Measurements from ENCODE around the gene GRK4.

Gene GRK4

GRCh38 chr4:3070709-3071500 lies 107.5 kb downstream of the GRK4 start:
- no peak overlapping the region for H3K4me3 ChIP-seq (ENCODE audit: low read depth, low read length)
- no peak for DNase-seq (ENCODE audit: low read depth, low spot score)
- TF ChIP-seq, protein P1, sequence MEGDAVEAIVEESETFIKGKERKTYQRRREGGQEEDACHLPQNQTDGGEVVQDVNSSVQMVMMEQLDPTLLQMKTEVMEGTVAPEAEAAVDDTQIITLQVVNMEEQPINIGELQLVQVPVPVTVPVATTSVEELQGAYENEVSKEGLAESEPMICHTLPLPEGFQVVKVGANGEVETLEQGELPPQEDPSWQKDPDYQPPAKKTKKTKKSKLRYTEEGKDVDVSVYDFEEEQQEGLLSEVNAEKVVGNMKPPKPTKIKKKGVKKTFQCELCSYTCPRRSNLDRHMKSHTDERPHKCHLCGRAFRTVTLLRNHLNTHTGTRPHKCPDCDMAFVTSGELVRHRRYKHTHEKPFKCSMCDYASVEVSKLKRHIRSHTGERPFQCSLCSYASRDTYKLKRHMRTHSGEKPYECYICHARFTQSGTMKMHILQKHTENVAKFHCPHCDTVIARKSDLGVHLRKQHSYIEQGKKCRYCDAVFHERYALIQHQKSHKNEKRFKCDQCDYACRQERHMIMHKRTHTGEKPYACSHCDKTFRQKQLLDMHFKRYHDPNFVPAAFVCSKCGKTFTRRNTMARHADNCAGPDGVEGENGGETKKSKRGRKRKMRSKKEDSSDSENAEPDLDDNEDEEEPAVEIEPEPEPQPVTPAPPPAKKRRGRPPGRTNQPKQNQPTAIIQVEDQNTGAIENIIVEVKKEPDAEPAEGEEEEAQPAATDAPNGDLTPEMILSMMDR (IDR thresholded peaks at IDR 0.05; ENCODE audit: insufficient read depth, low read length, missing control alignments), result no peak
- ChIA-PET POLR2A (interaction anchor here (0.6 kb wide), 1 partner anchor 533 kb away, joined by 3 read pairs; no protein-coding TSS in a partner anchor), CTCF (interaction anchor here (0.8 to 1.2 kb wide), 4 partner anchors 17 to 93 kb away, joined by 3 to 5 read pairs (median 3); no protein-coding TSS in a partner anchor)

DNA sequence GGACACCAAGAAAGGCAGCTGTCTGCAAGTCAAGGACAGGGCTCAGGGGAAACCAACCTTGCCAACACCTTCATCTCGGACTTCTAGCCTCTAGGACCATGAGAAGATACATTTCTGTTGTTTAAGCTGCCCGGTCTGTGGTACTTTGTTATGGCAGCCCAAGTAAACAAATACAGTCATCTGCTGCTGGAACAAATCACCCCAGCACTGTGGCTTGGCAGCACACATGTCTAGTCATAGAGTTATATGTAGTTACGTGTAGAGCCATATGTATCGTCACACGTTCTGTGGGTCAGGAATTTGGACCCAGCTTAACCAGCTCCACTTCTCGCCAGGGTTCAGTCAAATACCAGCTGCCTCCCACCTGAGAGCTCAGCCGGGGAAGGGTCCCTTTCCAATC lies 108.4 kb downstream of the GRK4 start:
- POLR2A ChIA-PET, result no interaction called here
- CTCF ChIA-PET, result interaction anchor here (1.1 to 1.2 kb wide), 3 partner anchors 25 to 94 kb away, joined by 3 to 5 read pairs (median 3); no protein-coding TSS in a partner anchor
- no peak overlapping the region for H3K4me3 ChIP-seq (ENCODE audit: low read depth, low read length)
- no peak for DNase-seq (ENCODE audit: low read depth, low spot score)
- TF ChIP-seq, protein P1 (IDR thresholded peaks at IDR 0.05; ENCODE audit: insufficient read depth, low read length, missing control alignments), result no peak

- ChIA-PET POLR2A (interaction anchor here (1.0 kb wide), 1 partner anchor 32 kb away, joined by 3 read pairs; no protein-coding TSS in a partner anchor), CTCF (no interaction called here)
- DNase-seq (ENCODE audit: low read depth, low spot score), result no peak
- TF ChIP-seq, protein P1 (IDR thresholded peaks at IDR 0.05; ENCODE audit: insufficient read depth, low read length, missing control alignments), result peak; percentile 3
- H3K4me3 ChIP-seq (ENCODE audit: low read depth, low read length), result peak overlapping the region; percentile 67
These were observed 110.0 kb downstream of the GRK4 start for GRCh38 chr4:3073158-3074077.

DNA sequence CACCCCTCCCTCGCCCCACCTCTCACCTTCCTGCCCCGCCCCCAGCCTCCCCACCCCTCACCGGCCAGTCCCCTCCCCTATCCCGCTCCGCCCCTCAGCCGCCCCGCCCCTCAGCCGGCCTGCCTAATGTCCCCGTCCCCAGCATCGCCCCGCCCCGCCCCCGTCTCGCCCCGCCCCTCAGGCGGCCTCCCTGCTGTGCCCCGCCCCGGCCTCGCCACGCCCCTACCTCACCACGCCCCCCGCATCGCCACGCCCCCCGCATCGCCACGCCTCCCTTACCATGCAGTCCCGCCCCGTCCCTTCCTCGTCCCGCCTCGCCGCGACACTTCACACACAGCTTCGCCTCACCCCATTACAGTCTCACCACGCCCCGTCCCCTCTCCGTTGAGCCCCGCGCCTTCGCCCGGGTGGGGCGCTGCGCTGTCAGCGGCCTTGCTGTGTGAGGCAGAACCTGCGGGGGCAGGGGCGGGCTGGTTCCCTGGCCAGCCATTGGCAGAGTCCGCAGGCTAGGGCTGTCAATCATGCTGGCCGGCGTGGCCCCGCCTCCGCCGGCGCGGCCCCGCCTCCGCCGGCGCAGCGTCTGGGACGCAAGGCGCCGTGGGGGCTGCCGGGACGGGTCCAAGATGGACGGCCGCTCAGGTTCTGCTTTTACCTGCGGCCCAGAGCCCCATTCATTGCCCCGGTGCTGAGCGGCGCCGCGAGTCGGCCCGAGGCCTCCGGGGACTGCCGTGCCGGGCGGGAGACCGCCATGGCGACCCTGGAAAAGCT lies 110.9 kb downstream of the GRK4 start, which contains the start of the genes HTT and HTT-AS:
Gene HTT (plus strand): TSS at position 604 of the 768 bp plus-strand sequence. CDS start 145 bp downstream, at position 749.
Gene HTT-AS (minus strand): TSS at position 461 of the 768 bp plus-strand sequence.
- TF ChIP-seq, protein P1 (IDR thresholded peaks at IDR 0.05; ENCODE audit: insufficient read depth, low read length, missing control alignments), result peak; percentile 22
- CTCF ChIA-PET, result no interaction called here
- DNase-seq (ENCODE audit: low read depth, low spot score), result peak; percentile 63
- POLR2A ChIA-PET, result no interaction called here
- H3K4me3 ChIP-seq (ENCODE audit: low read depth, low read length), result peak within 1 kb of the TSS; percentile 97

- no peak for DNase-seq (ENCODE audit: low read depth, low spot score)
- ChIA-PET CTCF (interaction anchor here (0.9 kb wide), 1 partner anchor 33 kb away, joined by 3 read pairs; no protein-coding TSS in a partner anchor), POLR2A (interaction anchor here (1.0 kb wide), 1 partner anchor 33 kb away, joined by 4 read pairs; no protein-coding TSS in a partner anchor)
- TF ChIP-seq, protein P1 (IDR thresholded peaks at IDR 0.05; ENCODE audit: insufficient read depth, low read length, missing control alignments), result no peak
- H3K4me3 ChIP-seq (ENCODE audit: low read depth, low read length), result peak overlapping the region; percentile 97
These were observed 111.7 kb downstream of the GRK4 start for GRCh38 chr4:3074846-3075651.

All from AG04449 (cell line).